ENCODE results near the gene SAMD4A. TPM values are rescaled to one million over a fixed set of nuclear protein-coding genes. Genes with fewer than 3 reads are reported as not detected.

Gene SAMD4A
- polyA plus RNA-seq, 2 of the 4 experiments (the other 2 are of a cell fraction): 3.9 to 5.4 TPM

GRCh38 chr14:54818201-54819133 lies 251.5 kb downstream of the SAMD4A start:
- H3K4me3 ChIP-seq: no peak overlapping the region
- ATAC-seq (peak in 1 of 2 experiments; percentile 56; a peak in 3 of 6 replicates), DNase-seq (ENCODE audit: low read depth in 1 of 2, low spot score in 1 of 2) (no peak), FAIRE-seq (no peak)
- H3K27ac ChIP-seq: no peak overlapping the region
- ChIA-PET CTCF (interaction anchor here (0.8 to 10.9 kb wide), 6 partner anchors 9 to 451 kb away, joined by 3 to 98 read pairs (median 4); no protein-coding TSS in a partner anchor), POLR2A (interaction anchor here (0.8 kb wide), 1 partner anchor 22 kb away, joined by 3 read pairs; no protein-coding TSS in a partner anchor)
- no peak for TF ChIP-seq NPAS2 (CRISPR knock-in tag; IDR thresholded peaks at IDR 0.05; ENCODE audit: borderline replicate concordance)
- no peak for TF ChIP-seq FOXS1 (CRISPR knock-in tag; IDR thresholded peaks at IDR 0.05)
- no peak for TF ChIP-seq ATOH8 (CRISPR knock-in tag; IDR thresholded peaks at IDR 0.05; ENCODE audit: low read depth)
- no peak for TF ChIP-seq ZC3H11A (IDR thresholded peaks at IDR 0.05)
- TF ChIP-seq BHLHE40 (IDR thresholded peaks at IDR 0.05; ENCODE audit: low read depth, low read length): no peak
- no peak for TF ChIP-seq HOXB5 (CRISPR knock-in tag; IDR thresholded peaks at IDR 0.05)
- no peak for TF ChIP-seq MAFK (IDR thresholded peaks at IDR 0.05; ENCODE audit: partially characterized antibody)
- no peak for TF ChIP-seq HMGXB4 (CRISPR knock-in tag; IDR thresholded peaks at IDR 0.05; ENCODE audit: borderline replicate concordance)
- TF ChIP-seq RFX5 (IDR thresholded peaks at IDR 0.05): no peak
- no peak for TF ChIP-seq HOXA7 (CRISPR knock-in tag; IDR thresholded peaks at IDR 0.05)
- no peak for TF ChIP-seq CBX2 (IDR thresholded peaks at IDR 0.05; ENCODE audit: borderline replicate concordance, low read depth)
- TF ChIP-seq, protein P1, sequence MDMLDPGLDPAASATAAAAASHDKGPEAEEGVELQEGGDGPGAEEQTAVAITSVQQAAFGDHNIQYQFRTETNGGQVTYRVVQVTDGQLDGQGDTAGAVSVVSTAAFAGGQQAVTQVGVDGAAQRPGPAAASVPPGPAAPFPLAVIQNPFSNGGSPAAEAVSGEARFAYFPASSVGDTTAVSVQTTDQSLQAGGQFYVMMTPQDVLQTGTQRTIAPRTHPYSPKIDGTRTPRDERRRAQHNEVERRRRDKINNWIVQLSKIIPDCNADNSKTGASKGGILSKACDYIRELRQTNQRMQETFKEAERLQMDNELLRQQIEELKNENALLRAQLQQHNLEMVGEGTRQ (IDR thresholded peaks at IDR 0.05): no peak
- H3K4me2 ChIP-seq: no peak overlapping the region
- WGBS (ENCODE audit: missing lambda C conversion rate): 54% methylated on average over 14 of the region's 14 CpGs
- H3K4me1 ChIP-seq: no peaks in the 10 kb centered on the region
- H3K9me3 ChIP-seq: peaks cover 7% of the 10 kb centered on the region; the same call in 1 of the 3 replicates

DNA sequence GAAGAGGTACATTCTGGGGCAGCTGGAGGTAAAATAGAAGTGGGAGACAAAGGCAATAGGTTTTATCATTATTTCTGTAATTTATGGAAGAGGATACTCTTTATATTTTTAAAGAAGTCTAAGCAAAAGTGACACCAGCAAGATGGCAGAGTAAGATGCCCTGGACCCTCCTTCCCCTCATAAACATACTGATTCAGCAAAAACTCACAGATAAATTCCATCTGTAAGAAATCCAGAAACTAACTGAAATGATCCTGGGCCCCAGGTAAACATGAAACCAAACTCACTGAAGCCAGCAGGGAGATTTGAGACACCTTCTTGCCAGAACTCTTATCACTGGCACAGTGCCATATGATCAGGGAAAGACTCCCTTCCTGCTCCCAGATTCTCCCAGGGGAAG lies 255.8 kb downstream of the SAMD4A start:
- Histone ChIP-seq H3K9me3 (peaks cover 28% of the 10 kb centered on the region; the same call in 2 of the 3 replicates), H3K4me3 (no peak overlapping the region), H3K4me1 (no peaks in the 10 kb centered on the region), H3K27ac (no peak overlapping the region), H3K4me2 (no peak overlapping the region)
- TF ChIP-seq ZNF302 (CRISPR knock-in tag; IDR thresholded peaks at IDR 0.05): no peak
- TF ChIP-seq MAFK (IDR thresholded peaks at IDR 0.05; ENCODE audit: partially characterized antibody): peak; percentile 57
- ATAC-seq (no peak), FAIRE-seq (no peak), DNase-seq (ENCODE audit: low read depth in 1 of 2, low spot score in 1 of 2) (no peak)
- CTCF ChIA-PET: interaction anchor here (10.9 kb wide), 1 partner anchor 17 kb away, joined by 98 read pairs; no protein-coding TSS in a partner anchor
- POLR2A ChIA-PET: no interaction called here

DNA sequence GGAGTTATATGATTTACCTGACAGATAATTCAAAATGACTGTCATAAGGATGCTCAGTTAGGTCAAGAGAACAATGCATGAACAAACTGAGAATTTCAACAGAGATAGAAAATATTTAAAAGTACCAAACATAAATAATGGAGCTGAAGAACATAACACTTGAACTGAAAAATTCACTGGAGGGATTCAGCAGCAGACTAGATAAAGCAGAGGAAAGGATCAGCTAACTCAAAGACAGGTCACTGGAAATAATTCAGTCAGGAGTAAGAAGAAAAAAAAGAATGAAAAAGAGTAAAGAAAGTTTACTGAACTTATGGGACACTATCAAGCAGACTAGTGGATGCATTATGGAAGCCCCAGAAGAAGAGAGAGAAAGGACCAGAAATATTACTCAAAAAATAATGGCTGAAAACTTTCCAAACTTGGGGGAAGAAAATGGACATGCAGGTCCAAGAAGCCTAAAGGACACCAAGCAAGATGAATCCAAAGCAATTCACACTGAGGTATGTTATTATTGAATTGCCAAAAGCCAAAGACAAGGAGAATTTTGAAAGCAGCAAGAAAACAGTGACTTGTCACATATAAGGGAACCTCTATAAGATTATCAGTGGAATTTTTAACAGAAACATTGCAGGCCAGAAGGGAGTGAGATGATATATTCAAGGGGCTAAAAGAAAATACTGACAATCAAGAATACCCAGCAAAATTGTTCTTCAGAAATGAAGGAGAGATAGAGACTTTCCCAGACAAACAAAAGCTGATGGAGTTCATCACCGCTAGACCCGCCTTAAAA lies 257.0 kb downstream of the SAMD4A start:
- POLR2A ChIA-PET: no interaction called here
- WGBS (ENCODE audit: missing lambda C conversion rate): 89% methylated on average over 2 of the region's 2 CpGs
- CTCF ChIA-PET: interaction anchor here (0.9 to 1.4 kb wide), 2 partner anchors 18 to 314 kb away, joined by 3 read pairs; partner anchors contain the start of gene CGRRF1

More for the DNA sequence above, 257.0 kb downstream of the SAMD4A start:
- DNase-seq (ENCODE audit: low read depth in 1 of 2, low spot score in 1 of 2) (no peak), FAIRE-seq (no peak), ATAC-seq (no peak)
- no peak for TF ChIP-seq ESRRA (IDR thresholded peaks at IDR 0.05; ENCODE audit: borderline replicate concordance, low read length)
- Histone ChIP-seq H3K4me1 (no peaks in the 10 kb centered on the region), H3K4me2 (no peak overlapping the region), H3K4me3 (no peak overlapping the region), H3K9me3 (peaks cover 28% of the 10 kb centered on the region; the same call in 2 of the 3 replicates), H3K27ac (no peak overlapping the region)

All from A549 (cell line).